GM18526 (cell line): Measurements from ENCODE around the gene SHISA7.
A peak's percentile ranks its signal among the peaks of the same experiment; 100 is the strongest.

ENCODE experiments used
- POLR2A ChIP-seq: IDR thresholded peaks from 3 replicates; pipeline ENCODE4 v1.6.1; 2011; ENCODE audit not compliant: insufficient read length; ENCODE audit errors: extremely low read depth

Gene SHISA7

DNA sequence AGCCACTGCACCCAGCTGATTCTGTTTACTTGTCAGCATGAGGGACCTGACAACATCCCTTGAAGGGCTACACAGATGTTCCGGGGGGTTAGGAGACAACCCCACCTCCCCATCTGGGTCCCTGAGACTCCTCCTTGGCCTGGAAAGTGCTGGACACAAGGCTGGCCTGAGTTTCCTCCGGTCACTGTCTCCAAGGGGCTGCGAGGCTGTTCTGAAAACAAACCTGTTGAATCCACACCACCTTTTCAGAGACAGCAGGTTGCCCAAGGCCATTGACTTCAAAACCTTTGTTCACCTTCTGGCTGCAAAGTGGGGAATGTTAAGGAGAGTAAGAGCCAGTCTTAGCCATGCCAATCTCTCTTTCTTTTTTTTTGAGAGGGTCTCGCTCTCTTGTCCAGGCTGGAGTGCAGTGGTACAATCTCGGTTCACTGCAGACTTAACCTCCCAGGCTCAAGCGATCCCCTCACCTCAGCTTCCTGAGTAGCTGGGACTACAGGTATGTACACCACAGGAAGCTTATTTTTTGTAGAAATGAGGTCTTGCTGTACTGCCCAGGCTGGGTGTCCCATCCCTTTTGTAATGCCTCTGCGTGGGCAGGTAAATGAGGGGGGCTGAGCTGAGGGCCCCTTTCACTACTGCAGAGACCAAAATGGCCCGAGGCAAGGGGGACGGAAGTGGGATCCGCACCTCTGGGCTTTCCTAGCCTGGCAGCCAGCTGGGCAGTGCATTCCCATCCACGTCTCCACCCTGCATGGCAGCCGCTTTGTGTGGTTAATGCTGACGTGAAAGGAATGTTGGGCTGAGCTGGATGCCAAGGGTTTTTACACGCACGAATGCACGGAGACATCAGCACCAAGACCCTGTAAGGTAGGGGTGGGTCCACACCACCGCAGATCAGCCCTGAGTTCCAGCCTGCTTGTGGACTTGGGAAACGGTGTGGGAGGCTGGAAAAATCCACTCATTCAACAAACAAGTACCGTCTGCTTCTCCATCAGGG is 31.5 kb upstream of the SHISA7 start:
- TF ChIP-seq POLR2A = no peak

DNA sequence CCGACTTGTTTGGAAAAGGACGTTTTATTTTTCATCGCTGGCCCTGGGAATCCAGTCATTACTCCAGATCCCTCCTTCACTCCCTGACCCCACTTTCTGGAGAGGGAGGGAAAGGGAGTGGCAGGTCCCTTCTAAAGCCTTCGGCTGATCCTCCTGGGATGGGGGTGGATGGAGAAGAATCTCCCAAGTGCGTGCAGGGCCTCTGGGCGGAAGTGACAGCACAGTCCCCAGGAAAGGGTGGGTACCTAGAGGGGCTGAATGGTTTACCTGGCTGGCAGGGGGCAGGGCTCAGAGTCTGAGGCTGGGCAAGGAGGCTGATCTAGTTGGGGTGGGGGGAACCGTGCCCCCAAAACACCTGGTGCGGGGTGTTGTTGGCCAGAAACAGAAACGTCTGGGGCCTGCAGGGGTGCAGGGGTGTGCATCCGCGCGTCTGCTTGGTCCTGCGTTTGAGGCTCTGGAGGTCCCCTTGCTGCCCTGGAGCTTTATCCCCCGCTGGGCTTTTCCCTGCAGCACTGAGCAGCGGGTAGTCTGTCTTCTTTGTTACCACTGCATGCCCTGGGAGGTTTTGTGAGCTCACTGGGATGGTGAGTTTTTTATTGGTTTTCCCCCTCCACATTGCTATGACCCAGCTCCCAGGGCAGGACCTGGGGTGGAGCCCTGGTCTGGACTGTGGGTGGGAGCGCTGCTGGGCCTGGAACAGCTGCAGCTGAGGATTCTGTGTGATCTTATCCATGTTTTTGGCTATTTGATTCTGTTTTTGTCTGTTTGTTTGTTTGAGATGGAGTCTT is 30.3 kb upstream of the SHISA7 start:
- TF ChIP-seq POLR2A = no peak

DNA sequence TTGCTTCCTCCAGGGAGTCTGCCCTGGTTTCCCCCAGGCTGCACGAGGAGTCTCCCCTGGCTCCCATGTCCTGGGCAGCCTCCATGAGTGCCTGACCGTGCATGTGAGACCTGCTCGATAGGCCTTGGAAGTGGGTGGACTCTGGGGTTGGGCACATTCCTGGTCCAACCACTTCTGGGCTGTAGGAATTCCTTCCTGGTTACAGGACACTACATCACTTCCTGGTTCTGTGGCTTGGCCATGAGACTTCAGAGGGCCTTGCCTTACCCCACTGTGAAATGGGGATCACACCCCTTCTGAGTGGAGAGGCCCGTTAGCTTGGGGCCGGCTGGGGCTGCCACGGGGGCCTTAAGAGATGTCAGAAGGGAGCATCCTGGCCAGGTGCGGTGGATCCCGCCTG is 29.4 kb upstream of the SHISA7 start:
- TF ChIP-seq POLR2A = no peak

DNA sequence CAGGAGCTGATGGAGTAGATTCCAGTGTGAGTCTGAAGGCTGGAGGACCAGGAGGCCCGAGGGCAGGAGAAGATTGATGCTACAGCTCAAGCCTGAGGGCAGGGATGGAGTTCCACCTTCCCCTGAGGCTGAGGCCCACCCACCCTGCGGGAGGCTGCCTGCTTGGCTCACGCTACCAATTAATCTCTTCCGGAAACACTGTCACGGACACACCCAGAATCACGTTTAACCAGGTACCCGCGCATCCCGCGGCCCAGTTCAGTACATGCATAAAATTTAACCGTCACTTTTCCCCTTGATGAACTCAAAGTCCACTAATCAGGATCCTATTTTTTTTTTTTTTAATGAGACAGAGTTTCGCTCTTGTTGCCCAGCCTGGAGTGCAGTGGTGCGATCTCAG is 28.2 kb upstream of the SHISA7 start:
- no peak for TF ChIP-seq POLR2A

DNA sequence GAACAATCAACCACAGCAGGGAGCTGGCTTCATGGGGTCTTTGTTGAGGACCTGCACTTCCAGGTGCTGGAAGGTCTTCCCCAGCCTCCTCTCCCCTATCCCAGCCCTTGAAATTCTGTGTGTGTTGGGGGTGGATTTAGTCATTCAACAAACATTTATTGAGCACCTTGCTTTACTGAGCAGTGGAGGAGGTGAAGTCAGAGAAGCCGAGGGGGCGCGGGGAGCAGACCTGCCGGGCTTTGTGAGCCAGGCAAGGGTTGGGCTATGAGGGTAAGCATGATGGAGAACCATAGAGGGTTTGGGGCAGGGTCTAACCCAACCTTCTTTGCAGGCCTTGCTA is 24.9 kb upstream of the SHISA7 start:
- no peak for TF ChIP-seq POLR2A

DNA sequence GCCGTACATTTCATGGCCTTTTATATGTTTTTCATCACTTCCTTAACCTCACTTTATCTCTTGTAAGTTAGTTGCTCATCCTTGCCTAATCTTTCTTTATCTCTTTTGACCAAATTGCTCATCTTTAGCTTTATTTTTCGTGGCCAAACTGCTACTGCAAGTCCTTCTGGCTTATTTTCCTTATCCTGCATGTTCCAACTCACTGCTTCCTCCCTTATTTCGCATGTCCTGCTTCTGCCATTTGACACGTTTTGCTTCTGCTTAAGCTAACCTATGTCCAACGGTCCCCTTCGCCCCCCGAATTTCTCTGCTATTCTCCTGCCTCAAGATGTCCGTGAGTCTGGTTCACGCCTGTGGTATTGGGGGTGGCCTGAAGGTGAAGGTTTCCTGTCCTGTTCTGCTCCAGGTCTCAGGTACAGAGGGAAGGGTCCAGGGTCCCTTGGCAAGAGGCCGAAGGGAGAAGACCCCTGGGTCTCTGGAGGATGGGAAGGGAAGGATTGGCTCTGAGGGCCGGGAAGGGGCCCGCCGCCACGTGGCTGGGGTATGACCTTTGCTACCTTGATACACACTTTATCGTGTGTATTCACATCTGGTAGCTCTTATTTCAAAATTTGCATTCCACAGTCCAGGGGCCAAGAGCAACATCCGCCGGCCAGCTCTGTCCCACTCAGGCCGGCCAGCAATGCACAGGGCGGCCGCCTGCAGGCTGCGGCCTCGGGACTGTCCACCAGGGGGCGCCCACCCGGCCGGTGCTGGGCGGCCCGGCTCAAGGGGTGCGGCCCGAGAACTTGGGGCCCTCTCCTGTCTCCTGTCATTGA is 24.3 kb upstream of the SHISA7 start:
- TF ChIP-seq POLR2A = no peak

DNA sequence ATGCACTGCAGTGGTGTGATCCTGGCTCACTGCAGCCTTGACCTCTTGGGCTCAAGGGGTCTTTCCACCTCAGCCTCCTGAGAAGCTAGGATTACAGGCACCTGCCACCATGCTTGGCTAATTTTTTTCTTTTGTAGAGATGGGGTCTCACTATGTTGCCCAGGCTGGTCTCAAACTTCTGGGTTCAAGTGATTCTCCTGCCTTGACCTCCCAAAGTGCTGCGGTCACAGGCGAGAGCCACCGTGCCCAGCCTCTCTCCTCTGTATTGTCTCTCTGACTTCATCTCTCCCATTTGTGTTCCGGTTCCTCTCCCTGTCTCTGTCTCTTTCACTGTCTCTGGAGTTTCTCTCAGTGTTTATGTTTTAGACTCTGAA is 23.1 kb upstream of the SHISA7 start:
- TF ChIP-seq POLR2A = no peak

DNA sequence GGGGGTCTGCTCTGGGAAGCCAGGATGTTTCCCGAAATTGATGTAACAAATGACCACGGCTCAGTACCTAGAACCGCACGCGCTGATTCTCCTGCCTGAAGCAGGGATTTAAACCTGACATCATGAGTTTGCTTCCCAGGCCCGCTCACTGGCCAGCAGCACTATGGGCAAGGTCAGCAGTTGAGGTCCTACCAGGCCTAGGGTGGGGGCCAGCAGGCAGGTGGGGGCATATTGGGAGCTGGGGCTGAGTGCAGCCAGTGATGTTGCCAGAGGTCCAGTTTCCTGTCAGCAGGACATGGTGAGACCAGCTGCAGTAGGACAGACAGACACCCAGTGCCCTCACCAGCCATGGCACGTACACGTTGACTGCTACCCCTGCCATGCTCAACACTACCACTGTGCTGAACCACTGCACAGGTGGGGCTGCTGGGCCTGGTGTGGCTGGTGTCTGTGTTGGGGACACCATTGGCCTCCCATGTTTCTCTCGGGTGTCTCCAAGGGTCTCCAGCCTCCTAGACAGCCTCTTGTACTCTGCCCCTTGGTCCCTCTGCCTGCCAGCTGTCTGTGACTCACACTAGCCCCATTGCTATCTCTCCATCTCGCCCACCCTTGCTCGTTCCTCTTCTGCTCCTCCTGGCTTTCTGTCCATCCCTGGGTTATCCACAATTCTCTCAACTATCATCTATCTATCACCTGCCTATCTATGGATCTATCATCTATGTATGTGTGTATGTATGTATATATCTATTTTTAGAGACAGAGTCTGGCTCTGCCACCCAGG is 22.6 kb upstream of the SHISA7 start:
- TF ChIP-seq POLR2A = no peak

DNA sequence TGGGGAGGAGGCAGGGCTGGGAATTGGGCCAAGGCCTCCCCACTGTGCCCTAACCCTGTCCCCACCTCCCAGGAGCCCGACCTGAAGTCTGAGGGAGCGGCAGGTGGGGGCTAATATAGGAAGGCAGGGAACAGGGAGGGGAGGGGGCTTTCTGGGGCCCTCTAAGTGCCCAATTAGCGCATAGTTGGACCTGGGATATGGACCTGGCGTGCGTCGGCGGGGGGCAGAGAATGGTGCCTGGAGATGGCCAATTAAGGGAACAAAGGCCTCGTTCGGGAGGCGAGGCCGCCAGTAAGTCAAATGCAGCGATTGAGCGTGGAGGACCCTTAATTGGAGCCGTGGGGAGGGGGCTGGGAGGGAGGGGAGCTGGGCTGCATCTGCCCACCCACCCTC is 21.6 kb upstream of the SHISA7 start, which contains the start of gene C19orf85:
Gene C19orf85, minus strand, starts transcription at position 90 of the 393 bp plus-strand sequence. CDS start 197 bp downstream, outside the sequence.
- no peak for TF ChIP-seq POLR2A

DNA sequence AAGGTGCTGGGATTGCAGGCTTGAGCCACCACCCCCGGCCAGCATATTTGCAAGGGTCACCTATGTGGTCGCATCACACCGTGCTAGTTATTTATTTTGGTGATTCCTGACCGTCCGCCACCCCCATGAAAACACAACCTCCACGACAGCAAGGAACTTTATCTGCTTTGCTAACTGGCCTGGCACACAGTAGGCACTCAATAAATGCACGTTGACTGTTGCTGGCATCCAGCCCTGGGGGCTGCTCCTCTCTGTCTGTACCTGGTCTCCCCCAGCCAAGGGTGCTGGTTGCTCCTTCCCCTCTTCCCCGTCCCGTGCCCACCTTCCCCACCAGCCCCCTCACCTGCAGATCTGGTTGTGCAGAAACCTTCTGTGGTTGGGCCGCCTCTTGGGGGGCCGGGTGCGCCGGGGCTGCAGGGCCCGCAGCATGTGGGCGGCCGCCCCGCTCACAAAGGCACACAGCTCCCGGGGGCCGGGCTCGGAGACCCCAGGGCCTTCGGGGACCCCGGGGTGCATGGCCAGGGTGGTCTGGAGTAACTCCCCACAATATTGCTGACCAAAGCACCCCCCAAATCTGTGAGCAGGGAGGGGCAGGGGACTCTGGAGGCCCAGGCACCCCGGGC is 21.1 kb upstream of the SHISA7 start:
- TF ChIP-seq POLR2A = no peak

DNA sequence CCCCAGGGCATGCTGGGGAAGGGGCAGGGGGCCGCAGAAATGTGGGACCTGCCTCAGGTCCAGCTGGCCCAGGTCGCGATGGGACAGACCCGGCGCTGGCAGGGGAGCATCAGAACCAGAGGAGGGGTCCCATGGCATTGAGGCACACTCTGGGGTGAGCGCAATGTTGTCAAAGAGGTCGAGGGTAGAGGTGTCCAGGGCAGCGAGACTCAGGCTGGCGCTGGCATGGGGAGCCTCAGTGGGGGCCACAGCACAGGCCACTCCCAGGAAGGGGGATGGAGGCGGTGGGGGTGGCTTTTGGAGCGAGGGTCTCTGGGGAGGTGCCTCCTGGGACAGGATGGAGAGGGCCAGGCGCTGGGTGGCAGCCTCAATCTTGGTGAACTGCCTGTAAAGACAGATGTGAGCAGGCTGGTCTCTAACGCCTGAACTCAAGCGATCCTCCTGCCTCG is 20.5 kb upstream of the SHISA7 start:
- TF ChIP-seq POLR2A = no peak

DNA sequence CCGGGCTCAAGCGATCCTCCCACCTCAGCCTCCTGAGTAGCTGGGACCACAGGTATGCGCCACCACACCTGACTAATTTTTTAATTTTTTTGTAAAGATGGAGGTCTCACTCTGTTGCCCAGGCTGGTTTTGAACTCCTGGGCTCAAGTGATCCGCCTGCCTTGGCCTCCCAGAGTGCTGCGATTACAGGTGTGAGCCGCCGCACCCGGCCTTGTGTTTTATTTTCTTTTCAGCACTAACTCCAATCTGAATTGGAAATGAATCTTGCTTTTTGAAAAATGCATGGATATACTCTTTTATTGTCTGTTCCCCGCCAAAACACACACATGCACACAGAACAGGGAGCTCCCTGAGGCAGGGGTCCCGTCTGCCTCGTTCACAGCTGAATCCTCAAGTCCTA is 19.6 kb upstream of the SHISA7 start:
- TF ChIP-seq POLR2A = no peak

DNA sequence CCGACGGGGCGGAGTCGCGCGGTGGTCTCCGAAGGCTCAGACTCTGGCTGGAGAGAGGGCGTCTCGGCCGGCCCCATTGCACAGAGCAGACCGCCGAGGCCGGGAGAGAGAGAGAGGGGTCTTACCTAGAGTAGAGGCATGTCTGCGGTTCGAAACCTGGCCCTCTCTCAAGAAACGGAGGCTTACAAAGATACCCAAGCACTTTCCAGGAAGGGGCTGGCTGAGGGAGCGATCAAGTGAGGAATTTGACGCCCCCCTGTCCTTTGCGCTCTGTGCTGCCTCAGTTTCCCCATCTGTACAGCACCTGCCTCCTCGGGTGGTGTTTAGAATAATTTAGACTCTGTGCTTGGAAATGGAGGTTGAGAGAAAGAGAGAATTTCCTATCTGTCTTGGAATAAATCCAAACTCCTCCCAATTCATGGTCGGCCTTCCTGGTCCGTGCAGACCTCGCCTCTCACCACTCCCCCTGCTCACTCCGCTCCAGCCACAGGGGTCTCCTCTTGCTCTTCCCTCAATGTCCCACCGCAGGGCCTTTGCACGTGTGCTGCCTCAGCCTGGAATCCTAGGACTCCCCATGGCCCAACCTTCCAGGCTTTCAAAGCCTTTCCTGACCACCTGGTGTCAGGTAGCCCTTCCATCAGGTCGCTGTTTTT is 19.0 kb upstream of the SHISA7 start:
- peak; percentile 43 for TF ChIP-seq POLR2A
